ENCODE results near the gene ASPN.

ASPN gene

DNA sequence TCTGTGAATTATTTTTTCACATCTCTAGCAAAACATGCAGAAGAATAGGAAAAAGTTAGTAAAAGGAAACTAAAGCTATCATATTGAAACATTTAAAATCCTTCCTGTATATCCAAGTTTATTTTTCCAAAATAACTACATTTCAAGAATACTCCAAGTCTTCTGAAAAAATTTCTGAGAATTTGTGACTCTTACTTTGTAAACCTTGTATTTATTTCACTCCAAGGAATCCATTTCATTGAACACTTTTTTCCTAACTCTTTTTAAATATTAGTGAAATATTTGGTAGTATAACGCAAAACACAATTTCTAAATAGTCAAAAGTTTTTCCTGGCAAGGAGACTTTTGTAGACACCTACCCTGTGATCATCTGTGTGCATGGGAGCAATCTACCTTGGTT lies 34.2 kb upstream of the ASPN start:
- Histone ChIP-seq H2AFZ (ENCODE audit: low read length) (no peak overlapping the region), H4K20me1 (ENCODE audit: insufficient read depth, low read length, poor library complexity, severe bottlenecking) (no peaks in the 10 kb centered on the region), H3K9me2 (replicated peaks; ENCODE audit: low read depth, low read length) (no peaks in the 10 kb centered on the region), H3F3A (ENCODE audit: low read depth) (no peaks in the 10 kb centered on the region), H3K4me2 (ENCODE audit: low read depth, low read length, poor library complexity, severe bottlenecking) (no peak overlapping the region), H3K4me1 (ENCODE audit: insufficient read depth, low read length, poor library complexity, severe bottlenecking) (no peaks in the 10 kb centered on the region), H3K27me3 (ENCODE audit: insufficient read depth, low read length, poor library complexity, severe bottlenecking) (no peaks in the 10 kb centered on the region), H3K4me3 (ENCODE audit: low read length, poor library complexity, severe bottlenecking) (no peak overlapping the region), H3K9ac (ENCODE audit: low read depth, low read length, poor library complexity, severe bottlenecking) (no peak overlapping the region), H3K9me3 (ENCODE audit: insufficient read depth, low read depth, low read length) (no peaks in the 10 kb centered on the region), H3K79me2 (ENCODE audit: insufficient read depth, low read length) (no peaks in the 10 kb centered on the region), H3K36me3 (ENCODE audit: insufficient read depth, low read length) (no peaks in the 10 kb centered on the region)
- no peak for TF ChIP-seq EZH2phosphoT487 (IDR thresholded peaks at IDR 0.05; ENCODE audit: borderline replicate concordance)
- TF ChIP-seq, protein P1, sequence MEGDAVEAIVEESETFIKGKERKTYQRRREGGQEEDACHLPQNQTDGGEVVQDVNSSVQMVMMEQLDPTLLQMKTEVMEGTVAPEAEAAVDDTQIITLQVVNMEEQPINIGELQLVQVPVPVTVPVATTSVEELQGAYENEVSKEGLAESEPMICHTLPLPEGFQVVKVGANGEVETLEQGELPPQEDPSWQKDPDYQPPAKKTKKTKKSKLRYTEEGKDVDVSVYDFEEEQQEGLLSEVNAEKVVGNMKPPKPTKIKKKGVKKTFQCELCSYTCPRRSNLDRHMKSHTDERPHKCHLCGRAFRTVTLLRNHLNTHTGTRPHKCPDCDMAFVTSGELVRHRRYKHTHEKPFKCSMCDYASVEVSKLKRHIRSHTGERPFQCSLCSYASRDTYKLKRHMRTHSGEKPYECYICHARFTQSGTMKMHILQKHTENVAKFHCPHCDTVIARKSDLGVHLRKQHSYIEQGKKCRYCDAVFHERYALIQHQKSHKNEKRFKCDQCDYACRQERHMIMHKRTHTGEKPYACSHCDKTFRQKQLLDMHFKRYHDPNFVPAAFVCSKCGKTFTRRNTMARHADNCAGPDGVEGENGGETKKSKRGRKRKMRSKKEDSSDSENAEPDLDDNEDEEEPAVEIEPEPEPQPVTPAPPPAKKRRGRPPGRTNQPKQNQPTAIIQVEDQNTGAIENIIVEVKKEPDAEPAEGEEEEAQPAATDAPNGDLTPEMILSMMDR (conservative IDR thresholded peaks at IDR 0.05; ENCODE audit: low read length) = no peak

GRCh38 chr9:92514635-92515034 lies 32.3 kb upstream of the ASPN start:
- Histone ChIP-seq H3K9me2 (replicated peaks; ENCODE audit: low read depth, low read length) (no peaks in the 10 kb centered on the region), H3K9ac (ENCODE audit: low read depth, low read length, poor library complexity, severe bottlenecking) (no peak overlapping the region), H3K27me3 (ENCODE audit: insufficient read depth, low read length, poor library complexity, severe bottlenecking) (no peaks in the 10 kb centered on the region), H2AFZ (ENCODE audit: low read length) (no peak overlapping the region), H3K9me3 (ENCODE audit: insufficient read depth, low read depth, low read length) (no peaks in the 10 kb centered on the region), H3K36me3 (ENCODE audit: insufficient read depth, low read length) (no peaks in the 10 kb centered on the region), H3K79me2 (ENCODE audit: insufficient read depth, low read length) (no peaks in the 10 kb centered on the region), H3K4me1 (ENCODE audit: insufficient read depth, low read length, poor library complexity, severe bottlenecking) (no peaks in the 10 kb centered on the region), H4K20me1 (ENCODE audit: insufficient read depth, low read length, poor library complexity, severe bottlenecking) (no peaks in the 10 kb centered on the region), H3K4me2 (ENCODE audit: low read depth, low read length, poor library complexity, severe bottlenecking) (no peak overlapping the region), H3F3A (ENCODE audit: low read depth) (no peaks in the 10 kb centered on the region), H3K4me3 (ENCODE audit: low read length, poor library complexity, severe bottlenecking) (no peak overlapping the region)
- TF ChIP-seq, protein P1 (conservative IDR thresholded peaks at IDR 0.05; ENCODE audit: low read length) = no peak
- TF ChIP-seq EZH2phosphoT487 (IDR thresholded peaks at IDR 0.05; ENCODE audit: borderline replicate concordance) = no peak

DNA sequence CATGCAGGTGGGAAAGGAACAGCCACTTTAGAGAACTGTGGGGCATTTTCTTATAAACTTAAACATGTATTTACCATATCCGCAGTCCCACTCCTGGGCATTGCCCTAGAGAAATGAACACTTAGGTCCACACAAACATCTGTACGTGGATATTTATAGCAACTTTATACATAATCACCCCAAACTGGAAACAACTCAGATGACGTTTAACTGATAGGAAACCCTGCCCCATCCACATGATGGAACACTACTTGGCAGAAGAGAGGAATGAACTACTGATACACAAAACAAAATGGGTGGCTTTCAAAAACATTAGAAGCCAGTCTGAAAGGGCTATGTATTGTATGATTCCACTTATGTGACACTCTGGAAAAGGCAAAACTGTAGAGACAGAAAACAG lies 31.0 kb upstream of the ASPN start:
- H3K9ac ChIP-seq (ENCODE audit: low read depth, low read length, poor library complexity, severe bottlenecking) = no peak overlapping the region
- no peaks in the 10 kb centered on the region for H4K20me1 ChIP-seq (ENCODE audit: insufficient read depth, low read length, poor library complexity, severe bottlenecking)
- H3K79me2 ChIP-seq (ENCODE audit: insufficient read depth, low read length) = no peaks in the 10 kb centered on the region
- H3K27me3 ChIP-seq (ENCODE audit: insufficient read depth, low read length, poor library complexity, severe bottlenecking) = no peaks in the 10 kb centered on the region
- H3K36me3 ChIP-seq (ENCODE audit: insufficient read depth, low read length) = no peaks in the 10 kb centered on the region
- H3K4me2 ChIP-seq (ENCODE audit: low read depth, low read length, poor library complexity, severe bottlenecking) = no peak overlapping the region
- H3K9me2 ChIP-seq (replicated peaks; ENCODE audit: low read depth, low read length) = no peaks in the 10 kb centered on the region
- no peaks in the 10 kb centered on the region for H3K9me3 ChIP-seq (ENCODE audit: insufficient read depth, low read depth, low read length)
- H3K4me1 ChIP-seq (ENCODE audit: insufficient read depth, low read length, poor library complexity, severe bottlenecking) = no peaks in the 10 kb centered on the region
- no peak overlapping the region for H3K4me3 ChIP-seq (ENCODE audit: low read length, poor library complexity, severe bottlenecking)
- no peak overlapping the region for H2AFZ ChIP-seq (ENCODE audit: low read length)
- H3F3A ChIP-seq (ENCODE audit: low read depth) = no peaks in the 10 kb centered on the region
- no peak for TF ChIP-seq EZH2phosphoT487 (IDR thresholded peaks at IDR 0.05; ENCODE audit: borderline replicate concordance)
- TF ChIP-seq, protein P1 (conservative IDR thresholded peaks at IDR 0.05; ENCODE audit: low read length) = no peak

Data from Loucy (cell line).